ENCODE measurements around the gene ROR1.

ROR1 gene

GRCh38 chr1:63748046-63748580 lies 25.7 kb upstream of the ROR1 start:
- no peak overlapping the region for H3K4me3 ChIP-seq (ENCODE audit: low read length)
- no peak for TF ChIP-seq ZNF274 (IDR thresholded peaks at IDR 0.05; ENCODE audit: low read depth, low read length)

GRCh38 chr1:63748641-63749040 lies 25.2 kb upstream of the ROR1 start:
- H3K4me3 ChIP-seq (ENCODE audit: low read length): no peak overlapping the region
- no peak for TF ChIP-seq ZNF274 (IDR thresholded peaks at IDR 0.05; ENCODE audit: low read depth, low read length)

GRCh38 chr1:63750721-63751120 lies 23.1 kb upstream of the ROR1 start:
- no peak for TF ChIP-seq ZNF274 (IDR thresholded peaks at IDR 0.05; ENCODE audit: low read depth, low read length)

DNA sequence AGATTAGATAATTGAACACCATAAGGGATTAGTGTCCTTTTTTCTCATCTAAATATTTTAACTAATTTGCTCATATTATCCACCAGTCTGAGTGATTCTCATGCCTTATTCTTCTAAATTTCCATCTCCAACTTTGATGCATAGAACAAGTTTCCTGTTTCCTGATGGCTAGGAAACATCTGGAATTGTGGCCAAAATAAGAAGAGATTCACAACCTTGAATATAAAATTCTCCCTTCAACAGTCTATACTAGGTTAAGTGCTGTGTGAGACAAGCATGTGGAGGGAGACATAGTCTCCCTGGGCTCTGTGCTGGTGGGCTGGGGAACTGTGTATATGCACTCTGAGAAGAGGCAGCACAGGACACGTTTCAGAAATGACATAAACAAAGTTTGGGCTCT lies 21.6 kb upstream of the ROR1 start:
- TF ChIP-seq ZNF274 (IDR thresholded peaks at IDR 0.05; ENCODE audit: low read depth, low read length): no peak
- H3K4me3 ChIP-seq (ENCODE audit: low read length): no peak overlapping the region

More at GRCh38 chr1:63750721-63751120, 23.1 kb upstream of the ROR1 start:
- no peak overlapping the region for H3K4me3 ChIP-seq (ENCODE audit: low read length)

GRCh38 chr1:63753591-63753990 lies 20.2 kb upstream of the ROR1 start:
- no peak overlapping the region for H3K4me3 ChIP-seq (ENCODE audit: low read length)
- no peak for TF ChIP-seq ZNF274 (IDR thresholded peaks at IDR 0.05; ENCODE audit: low read depth, low read length)

DNA sequence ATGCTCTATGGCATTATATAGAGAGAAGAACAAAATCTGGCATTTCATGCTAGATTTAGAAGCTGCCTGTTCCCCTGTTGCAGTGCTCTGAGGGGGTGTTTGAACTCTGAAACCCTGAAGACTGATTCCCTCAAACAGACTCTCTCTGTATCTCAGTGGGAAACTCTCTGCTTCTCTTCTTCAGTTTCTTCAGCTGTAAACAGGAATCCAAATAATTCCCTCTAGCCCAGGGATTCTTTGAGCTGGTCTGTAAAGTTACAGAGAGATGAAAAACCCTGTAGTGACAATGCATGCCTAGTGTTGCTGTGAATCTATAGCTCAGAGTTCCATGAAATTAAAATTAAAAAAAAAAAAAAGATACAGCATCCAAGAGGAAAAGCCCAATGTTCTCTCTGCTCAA lies 17.0 kb upstream of the ROR1 start:
- no peak for TF ChIP-seq ZNF274 (IDR thresholded peaks at IDR 0.05; ENCODE audit: low read depth, low read length)
- H3K4me3 ChIP-seq (ENCODE audit: low read length): no peak overlapping the region

DNA sequence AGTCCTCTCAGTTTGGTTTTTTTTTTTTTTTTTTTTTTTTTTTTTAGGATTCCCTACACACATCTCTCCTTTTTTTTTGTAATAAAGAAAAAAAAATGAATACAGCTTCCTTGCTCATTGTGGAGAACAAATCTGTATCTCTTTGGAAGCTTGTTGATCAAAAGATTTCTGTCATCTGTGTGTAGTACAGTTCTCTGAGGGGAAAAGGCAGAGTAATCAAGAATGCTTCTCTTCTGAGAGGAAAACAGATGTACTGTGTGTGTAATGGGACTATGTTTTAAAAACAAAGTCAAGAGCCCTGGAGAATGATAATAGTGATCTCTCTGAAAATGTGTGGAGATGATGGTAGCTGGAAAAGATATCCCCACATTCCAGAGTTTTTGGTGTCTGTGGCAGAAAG lies 16.5 kb upstream of the ROR1 start:
- H3K4me3 ChIP-seq (ENCODE audit: low read length): no peak overlapping the region
- TF ChIP-seq ZNF274 (IDR thresholded peaks at IDR 0.05; ENCODE audit: low read depth, low read length): no peak

GRCh38 chr1:63758791-63759190 lies 15.0 kb upstream of the ROR1 start:
- H3K4me3 ChIP-seq (ENCODE audit: low read length): no peak overlapping the region
- TF ChIP-seq ZNF274 (IDR thresholded peaks at IDR 0.05; ENCODE audit: low read depth, low read length): no peak

GRCh38 chr1:63759778-63760177 lies 14.0 kb upstream of the ROR1 start:
- H3K4me3 ChIP-seq (ENCODE audit: low read length): no peak overlapping the region
- no peak for TF ChIP-seq ZNF274 (IDR thresholded peaks at IDR 0.05; ENCODE audit: low read depth, low read length)

DNA sequence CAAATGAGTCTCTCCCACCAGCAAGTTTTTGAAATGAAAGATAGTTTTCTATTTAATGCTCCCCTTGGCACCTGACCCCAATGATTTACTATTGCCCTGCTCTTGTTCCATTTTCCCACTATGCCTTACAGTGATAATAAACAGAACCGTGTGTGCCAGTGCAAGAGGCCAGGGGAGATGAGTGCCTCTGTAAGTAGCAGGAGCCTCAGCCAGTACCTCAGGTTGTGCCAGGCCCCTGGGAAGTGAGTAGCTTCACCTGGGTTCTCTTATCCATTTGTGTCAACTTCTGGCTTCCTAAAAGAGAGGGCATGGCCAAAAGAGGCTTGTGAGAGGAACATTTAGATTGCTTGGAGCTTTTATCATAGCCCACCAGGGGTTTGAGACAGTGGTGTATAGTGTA lies 3.4 kb upstream of the ROR1 start:
- H3K4me3 ChIP-seq (ENCODE audit: low read length): no peak overlapping the region
- TF ChIP-seq ZNF274 (IDR thresholded peaks at IDR 0.05; ENCODE audit: low read depth, low read length): no peak

DNA sequence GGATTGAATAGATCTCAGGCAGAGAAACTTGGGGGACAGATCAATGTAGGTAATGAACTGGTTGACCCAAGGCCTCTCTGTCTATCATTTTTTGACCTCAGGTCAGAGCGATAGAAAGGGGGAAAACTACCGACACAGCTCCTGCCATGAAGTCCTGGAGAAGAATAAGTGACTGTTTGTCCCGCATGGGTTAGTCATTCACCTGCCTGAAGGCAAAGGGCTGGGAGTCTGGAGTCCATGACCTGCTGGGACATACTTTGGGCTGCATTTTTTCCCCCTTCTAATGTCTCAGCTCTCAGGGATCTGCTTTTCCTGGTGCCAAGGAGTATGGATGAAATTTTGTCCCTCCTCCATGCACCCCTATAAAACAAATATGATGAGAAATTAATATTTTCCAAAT lies 1.6 kb upstream of the ROR1 start:
- no peak overlapping the region for H3K4me3 ChIP-seq (ENCODE audit: low read length)
- TF ChIP-seq ZNF274 (IDR thresholded peaks at IDR 0.05; ENCODE audit: low read depth, low read length): no peak

DNA sequence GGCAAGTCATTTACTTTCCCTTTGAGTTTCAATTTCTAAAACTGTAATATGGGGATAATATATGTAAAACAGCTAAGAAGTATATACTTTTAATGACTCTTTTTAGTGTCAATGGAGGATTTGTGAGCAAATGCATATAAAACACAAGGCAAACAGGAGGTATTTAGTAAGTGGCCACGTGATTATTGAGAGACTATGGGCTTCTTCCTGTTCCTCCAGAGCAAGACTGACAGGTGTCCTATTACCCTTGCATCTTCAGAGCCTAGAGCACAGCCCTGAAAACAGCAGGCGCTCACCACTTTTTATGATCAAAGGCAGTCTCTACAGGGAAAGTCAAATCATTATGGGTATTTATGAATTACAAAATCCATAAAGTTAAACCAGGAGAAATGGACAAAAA lies 941 bp upstream of the ROR1 start:
- no peak overlapping the region for H3K4me3 ChIP-seq (ENCODE audit: low read length)
- TF ChIP-seq ZNF274 (IDR thresholded peaks at IDR 0.05; ENCODE audit: low read depth, low read length): no peak

DNA sequence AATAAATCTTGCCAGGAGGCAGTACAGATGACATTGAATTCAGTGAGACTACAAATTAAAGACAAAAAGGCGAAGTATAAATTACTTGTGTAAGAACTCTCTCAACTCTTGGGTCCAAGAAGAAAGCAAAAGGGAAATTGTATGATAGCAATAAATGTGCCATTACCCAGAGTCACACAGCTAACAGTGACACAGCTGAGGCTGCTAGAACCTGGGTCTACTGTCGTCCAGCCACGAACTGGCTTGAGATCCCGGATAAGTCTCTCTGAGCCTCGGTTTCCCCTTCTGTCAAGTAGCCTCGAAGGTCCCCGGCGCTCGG lies 362 bp upstream of the ROR1 start:
- TF ChIP-seq ZNF274 (IDR thresholded peaks at IDR 0.05; ENCODE audit: low read depth, low read length): no peak
- peak overlapping the region; percentile 51; the same call in 1 of the 2 replicates for H3K4me3 ChIP-seq (ENCODE audit: low read length)

DNA sequence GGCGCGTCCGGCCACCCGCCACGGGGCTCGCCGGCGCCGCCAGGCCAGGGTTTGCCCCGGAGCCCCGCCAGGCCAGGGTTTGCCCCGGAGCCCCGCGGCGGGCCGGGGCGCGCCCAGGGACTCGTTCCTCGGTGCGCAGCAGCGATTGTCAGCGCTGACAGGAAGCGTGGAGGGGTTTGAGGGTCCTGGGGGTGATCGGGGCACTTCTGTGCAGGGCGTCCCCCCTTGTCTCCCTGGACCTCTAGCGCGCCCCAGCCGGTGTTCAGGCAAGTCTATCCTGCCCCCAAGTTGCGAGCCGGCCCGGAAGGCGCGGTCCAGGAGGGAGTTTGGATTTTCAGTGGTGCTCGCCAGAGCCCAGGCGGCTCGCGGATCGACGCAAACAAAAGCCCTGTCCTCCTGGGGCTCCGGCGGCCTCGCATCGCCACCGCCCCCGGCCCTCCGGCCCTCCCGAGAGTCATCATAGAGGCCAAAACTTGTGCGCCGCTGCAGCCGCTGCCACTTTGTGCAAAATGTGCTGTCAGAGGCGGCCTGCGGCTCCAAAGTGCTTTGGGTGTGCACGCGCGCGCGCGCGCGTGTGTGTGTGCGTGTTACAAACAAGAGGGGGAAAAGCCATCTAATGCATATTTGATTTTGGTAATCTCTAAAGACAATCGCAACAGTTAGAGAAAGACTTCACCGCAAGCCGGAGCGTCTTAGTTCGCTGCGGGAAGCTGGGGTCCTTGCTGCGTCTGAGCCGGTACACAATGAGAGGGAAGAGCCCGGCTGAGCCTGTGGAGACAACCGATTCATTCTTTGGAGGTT lies 1.0 kb downstream of the ROR1 start:
- no peak for TF ChIP-seq ZNF274 (IDR thresholded peaks at IDR 0.05; ENCODE audit: low read depth, low read length)
- peak overlapping the region; percentile 56 for H3K4me3 ChIP-seq (ENCODE audit: low read length)

DNA sequence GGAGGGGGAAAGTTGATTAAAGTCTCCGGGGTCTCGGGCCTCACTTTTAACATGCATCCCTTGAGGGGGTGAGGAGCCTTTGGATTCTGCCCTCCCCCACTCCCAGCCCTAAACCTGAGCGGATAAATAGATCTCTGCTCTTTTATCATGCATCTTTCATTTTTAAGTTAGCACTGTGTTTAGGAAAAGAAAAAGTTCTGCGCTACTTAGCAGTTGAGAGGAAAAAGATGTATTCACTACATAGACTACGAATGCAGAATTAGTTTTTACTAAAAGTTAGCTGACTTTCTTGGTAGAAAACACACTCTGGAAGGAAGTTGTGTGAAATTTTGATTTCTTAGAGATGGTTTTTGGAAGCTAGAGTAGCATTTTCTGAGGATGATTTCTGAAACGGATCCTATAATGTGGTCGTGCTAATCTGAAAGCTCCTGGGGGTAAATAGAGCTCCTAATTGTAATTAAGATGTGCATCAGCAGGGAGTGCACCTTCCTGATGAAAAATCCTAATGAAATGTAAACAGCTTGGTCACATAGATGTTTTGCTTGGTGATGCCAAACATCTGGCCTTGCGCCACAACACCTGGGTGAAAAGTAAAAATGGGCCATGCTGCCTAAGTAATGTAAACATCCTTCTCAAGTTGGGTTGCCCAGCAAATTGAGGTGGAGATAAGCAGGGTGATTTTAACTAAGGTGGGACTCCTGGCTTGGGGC lies 1.8 kb downstream of the ROR1 start:
- H3K4me3 ChIP-seq (ENCODE audit: low read length): peak overlapping the region; percentile 56; the same call in 1 of the 2 replicates
- TF ChIP-seq ZNF274 (IDR thresholded peaks at IDR 0.05; ENCODE audit: low read depth, low read length): no peak
